Fibroblast of lung (primary cell): ENCODE results near the gene C1QTNF12. TPM values are rescaled to one million over a fixed set of nuclear protein-coding genes. Genes with fewer than 3 reads are reported as not detected.
"Not testable (repeated sequence)": the region's sequence is repeated elsewhere in the genome, so short reads cannot be mapped to it uniquely, and the experiment has no call there.

Experiments
- DNase-seq, 2 donors: peaks; one replicate each; pipeline versions ENCODE4 v3.0.0 to v3.0.0-alpha.2; 2010; ENCODE audit warnings: low read depth in 2 of 2
- H2AFZ ChIP-seq: 2 replicates; pipeline ENCODE4 v1.5.1; 2012; ENCODE audit warnings: low read length, control low read depth, inconsistent platforms
- H3K27ac ChIP-seq: 2 replicates; pipeline ENCODE4 v1.5.1; 2011; ENCODE audit warnings: low read length, control low read depth; ENCODE audit not compliant: insufficient read depth
- H3K27me3 ChIP-seq: 2 replicates; pipeline ENCODE4 v1.5.1; 2011; ENCODE audit warnings: mild to moderate bottlenecking, low read length; ENCODE audit not compliant: control insufficient read depth, insufficient read depth
- H3K36me3 ChIP-seq: 2 replicates; pipeline ENCODE4 v1.5.1; 2011; ENCODE audit warnings: low read length; ENCODE audit not compliant: control insufficient read depth, insufficient read depth
- H3K4me1 ChIP-seq: 2 replicates; pipeline ENCODE4 v1.5.1; 2011; ENCODE audit warnings: low read length; ENCODE audit not compliant: control insufficient read depth, insufficient read depth; ENCODE audit errors: extremely low read depth
- H3K4me2 ChIP-seq: 2 replicates; pipeline ENCODE4 v1.5.1; 2011; ENCODE audit warnings: low read length, control low read depth; ENCODE audit not compliant: insufficient read depth; ENCODE audit errors: extremely low read depth
- H3K4me3 ChIP-seq, 4 experiments: fragments of 200-600 bp in 1 of 4; sonication (generic) in 1 of 4; replicated peaks in 1 of 4; 2 replicates each; pipeline ENCODE4 v1.5.1; 2011 to 2016; ENCODE audit warnings: low read length in 4 of 4, low read depth in 3 of 4, mild to moderate bottlenecking in 3 of 4, control low read depth in 2 of 4, inconsistent platforms in 1 of 4, mixed read lengths in 1 of 4; ENCODE audit not compliant: insufficient read depth in 1 of 4; ENCODE audit errors: control extremely low read depth in 1 of 4
- H3K79me2 ChIP-seq: 2 replicates; pipeline ENCODE4 v1.5.1; 2012; ENCODE audit warnings: mild to moderate bottlenecking, low read length, inconsistent platforms; ENCODE audit not compliant: control insufficient read depth, insufficient read depth
- H3K9ac ChIP-seq: 2 replicates; pipeline ENCODE4 v1.5.1; 2011; ENCODE audit warnings: mild to moderate bottlenecking, low read length, control low read depth; ENCODE audit not compliant: insufficient read depth
- H3K9me3 ChIP-seq: 2 replicates; pipeline ENCODE4 v1.5.1; 2012; ENCODE audit warnings: low read depth, low read length; ENCODE audit not compliant: control insufficient read depth, insufficient read depth
- H4K20me1 ChIP-seq: 2 replicates; pipeline ENCODE4 v1.5.1; 2011; ENCODE audit warnings: low read length; ENCODE audit not compliant: control insufficient read depth, insufficient read depth; ENCODE audit errors: extremely low read depth
- EZH2 ChIP-seq: IDR thresholded peaks from 2 replicates; pipeline ENCODE4 v1.5.1; 2012; ENCODE audit warnings: low read length, control low read depth, mild to moderate bottlenecking; ENCODE audit errors: missing control alignments
- polyA plus RNA-seq, 2 donors: library from polyadenylated mRNA; depleted of rRNA in 1 of 2; stranded (reverse) in 1 of 2; unstranded in 1 of 2; fragments of >200 nt; gene quantifications; 2 replicates each; pipeline ENCODE4 v1.2.1, GENCODE V29; 2011 to 2012; ENCODE audit warnings: missing spikeins in 1 of 2
- total RNA-seq: library from RNA; depleted of rRNA; stranded (reverse); fragments of >200 nt; gene quantifications from 2 replicates; pipeline ENCODE4 v1.2.1, GENCODE V29; 2014
- TF ChIP-seq, protein P1 (sequence below), 2 donors: IDR thresholded peaks in 1 of 2; conservative IDR thresholded peaks in 1 of 2; 1 replicate in 1 of 2; 2 replicates in 1 of 2; pipeline ENCODE4 v1.5.1; 2011 to 2012; ENCODE audit warnings: low read length in 2 of 2, control low read depth in 1 of 2, inconsistent platforms in 1 of 2, low read depth in 1 of 2, mild to moderate bottlenecking in 1 of 2

The C1QTNF12 gene
- total and polyA plus RNA-seq, 2 donors (not counting 1 experiment from before 2014, with no cell fraction given): 0.27 to 4.1 TPM

GRCh38 chr1:1197188-1197500, 49.4 kb downstream of the C1QTNF12 start:
- H3K9ac ChIP-seq: no peak overlapping the region
- H3K4me3 ChIP-seq: no peak overlapping the region
- no peaks in the 10 kb centered on the region for H3K4me1 ChIP-seq
- no peaks in the 10 kb centered on the region for H3K9me3 ChIP-seq
- no peak for TF ChIP-seq EZH2
- TF ChIP-seq, protein P1, sequence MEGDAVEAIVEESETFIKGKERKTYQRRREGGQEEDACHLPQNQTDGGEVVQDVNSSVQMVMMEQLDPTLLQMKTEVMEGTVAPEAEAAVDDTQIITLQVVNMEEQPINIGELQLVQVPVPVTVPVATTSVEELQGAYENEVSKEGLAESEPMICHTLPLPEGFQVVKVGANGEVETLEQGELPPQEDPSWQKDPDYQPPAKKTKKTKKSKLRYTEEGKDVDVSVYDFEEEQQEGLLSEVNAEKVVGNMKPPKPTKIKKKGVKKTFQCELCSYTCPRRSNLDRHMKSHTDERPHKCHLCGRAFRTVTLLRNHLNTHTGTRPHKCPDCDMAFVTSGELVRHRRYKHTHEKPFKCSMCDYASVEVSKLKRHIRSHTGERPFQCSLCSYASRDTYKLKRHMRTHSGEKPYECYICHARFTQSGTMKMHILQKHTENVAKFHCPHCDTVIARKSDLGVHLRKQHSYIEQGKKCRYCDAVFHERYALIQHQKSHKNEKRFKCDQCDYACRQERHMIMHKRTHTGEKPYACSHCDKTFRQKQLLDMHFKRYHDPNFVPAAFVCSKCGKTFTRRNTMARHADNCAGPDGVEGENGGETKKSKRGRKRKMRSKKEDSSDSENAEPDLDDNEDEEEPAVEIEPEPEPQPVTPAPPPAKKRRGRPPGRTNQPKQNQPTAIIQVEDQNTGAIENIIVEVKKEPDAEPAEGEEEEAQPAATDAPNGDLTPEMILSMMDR (conservative IDR thresholded peaks at IDR 0.05 in 1 of 2, IDR thresholded peaks at IDR 0.05 in 1 of 2; ENCODE audit: low read depth in 1 of 2, low read length in 2 of 2): no peak
- H3K4me2 ChIP-seq: no peak overlapping the region
- no peaks in the 10 kb centered on the region for H4K20me1 ChIP-seq
- H3K27ac ChIP-seq: no peak overlapping the region
- DNase-seq: no peak
- no peaks in the 10 kb centered on the region for H3K36me3 ChIP-seq
- H2AFZ ChIP-seq: no peak overlapping the region
- no peaks in the 10 kb centered on the region for H3K79me2 ChIP-seq
- H3K27me3 ChIP-seq: no peaks in the 10 kb centered on the region

DNA sequence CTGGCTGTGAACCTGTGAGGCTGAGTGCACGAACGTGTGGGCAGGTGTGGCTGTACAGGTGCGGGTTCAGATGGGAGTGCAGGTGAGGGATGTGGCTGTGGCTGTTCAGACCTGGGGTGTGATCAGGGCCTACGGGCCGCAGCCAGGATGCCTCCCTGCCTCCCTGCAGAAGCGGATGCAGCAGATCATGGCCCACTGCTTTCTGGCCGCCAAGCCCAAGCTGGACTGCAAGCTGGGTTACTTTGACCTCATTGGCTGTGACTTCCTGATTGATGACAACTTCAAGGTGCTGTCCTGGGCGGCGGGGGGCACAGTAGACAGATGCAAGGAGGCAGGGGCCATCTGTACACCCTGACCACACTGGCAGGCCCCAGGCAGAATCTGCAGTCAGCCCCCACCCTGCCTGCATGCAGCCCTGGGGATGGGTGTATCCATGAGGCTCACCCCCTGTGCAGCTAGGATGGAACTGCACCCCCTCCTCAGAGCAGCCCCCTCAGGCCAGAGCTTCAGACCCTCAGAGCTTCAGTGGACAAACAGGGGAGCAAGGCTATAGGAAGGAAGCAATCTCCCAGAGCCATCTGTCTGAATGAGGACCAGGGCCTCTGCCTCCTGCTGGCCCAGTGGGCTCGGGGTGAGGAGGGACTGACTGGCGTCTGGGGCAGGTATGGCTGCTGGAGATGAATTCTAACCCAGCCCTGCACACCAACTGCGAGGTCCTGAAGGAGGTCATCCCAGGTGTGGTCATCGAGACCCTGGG, 49.9 kb downstream of the C1QTNF12 start:
- Histone ChIP-seq H3K36me3 (no peaks in the 10 kb centered on the region), H4K20me1 (no peaks in the 10 kb centered on the region), H3K9me3 (no peaks in the 10 kb centered on the region), H3K4me2 (no peak overlapping the region), H3K9ac (no peak overlapping the region), H3K4me3 (no peak overlapping the region), H3K79me2 (no peaks in the 10 kb centered on the region), H2AFZ (no peak overlapping the region), H3K4me1 (no peaks in the 10 kb centered on the region), H3K27ac (no peak overlapping the region), H3K27me3 (no peaks in the 10 kb centered on the region)
- TF ChIP-seq EZH2: no peak
- TF ChIP-seq, protein P1 (conservative IDR thresholded peaks at IDR 0.05 in 1 of 2, IDR thresholded peaks at IDR 0.05 in 1 of 2; ENCODE audit: low read depth in 1 of 2, low read length in 2 of 2): no peak
- DNase-seq: no peak

- not testable (repeated sequence) for H3K4me2 ChIP-seq, H3K9ac ChIP-seq, DNase-seq, H3K36me3 ChIP-seq, H3K9me3 ChIP-seq, H2AFZ ChIP-seq, H3K27ac ChIP-seq, H3K79me2 ChIP-seq, H3K4me1 ChIP-seq, H3K4me3 ChIP-seq, H4K20me1 ChIP-seq, H3K27me3 ChIP-seq
Observed at GRCh38 chr1:1195726-1196125, 50.8 kb downstream of the C1QTNF12 start.
